GM23338 (cell line): ENCODE data around the gene HIP1.

Experiments
- CREB1 ChIP-seq: fragments of 250-450 bp; sonication (Bioruptor Pico); IDR thresholded peaks from 2 replicates; pipeline ENCODE4 v1.5.0; 2020; ENCODE audit warnings: low read depth, mild to moderate bottlenecking, moderate library complexity
- CTCF ChIP-seq, 2 experiments: fragments of 200-600 bp in 1 of 2; sonication (generic) in 1 of 2; conservative IDR thresholded peaks; 2 replicates each; pipeline versions ENCODE4 v1.5.1 to v1.6.1; 2016 to 2017; ENCODE audit warnings: antibody characterized with exemption in 2 of 2, low read depth in 2 of 2, mild to moderate bottlenecking in 2 of 2, moderate library complexity in 1 of 2
- EZH2 ChIP-seq: fragments of 200-600 bp; sonication (generic); IDR thresholded peaks from one replicate; pipeline ENCODE4 v1.8.0; 2017; ENCODE audit warnings: antibody characterized with exemption, mild to moderate bottlenecking, low read depth; ENCODE audit not compliant: unreplicated experiment
- EZH2phosphoT487 ChIP-seq: fragments of 200-600 bp; sonication (generic); IDR thresholded peaks from one replicate; pipeline ENCODE4 v1.8.1; 2018; ENCODE audit warnings: antibody characterized with exemption; ENCODE audit not compliant: unreplicated experiment
- JUNB ChIP-seq: IDR thresholded peaks from one replicate; pipeline ENCODE4 v1.6.1; 2016; ENCODE audit warnings: antibody characterized with exemption; ENCODE audit not compliant: unreplicated experiment
- NANOG ChIP-seq: IDR thresholded peaks from 2 replicates; pipeline ENCODE4 v1.6.1; 2016; ENCODE audit warnings: antibody characterized with exemption, borderline replicate concordance
- POLR2AphosphoS5 ChIP-seq: IDR thresholded peaks from 2 replicates; pipeline ENCODE4 v1.6.1; 2016; ENCODE audit warnings: antibody characterized with exemption, low read depth
- ZNF462 ChIP-seq: fragments of 250-450 bp; sonication (Bioruptor Pico); IDR thresholded peaks from 2 replicates; pipeline ENCODE4 v1.5.0; 2020; ENCODE audit warnings: mild to moderate bottlenecking, moderate library complexity
- TF ChIP-seq, protein P1 (sequence below): IDR thresholded peaks from 2 replicates; pipeline ENCODE4 v1.6.1; 2016; ENCODE audit warnings: antibody characterized with exemption
- TF ChIP-seq, protein P2 (sequence below): IDR thresholded peaks from one replicate; pipeline ENCODE4 v1.6.1; 2018; ENCODE audit warnings: antibody characterized with exemption; ENCODE audit not compliant: unreplicated experiment

- no peak for TF ChIP-seq NANOG
- no peak for TF ChIP-seq CTCF (conservative IDR thresholded peaks at IDR 0.05; ENCODE audit: low read depth in 2 of 2)
- TF ChIP-seq, protein P1, sequence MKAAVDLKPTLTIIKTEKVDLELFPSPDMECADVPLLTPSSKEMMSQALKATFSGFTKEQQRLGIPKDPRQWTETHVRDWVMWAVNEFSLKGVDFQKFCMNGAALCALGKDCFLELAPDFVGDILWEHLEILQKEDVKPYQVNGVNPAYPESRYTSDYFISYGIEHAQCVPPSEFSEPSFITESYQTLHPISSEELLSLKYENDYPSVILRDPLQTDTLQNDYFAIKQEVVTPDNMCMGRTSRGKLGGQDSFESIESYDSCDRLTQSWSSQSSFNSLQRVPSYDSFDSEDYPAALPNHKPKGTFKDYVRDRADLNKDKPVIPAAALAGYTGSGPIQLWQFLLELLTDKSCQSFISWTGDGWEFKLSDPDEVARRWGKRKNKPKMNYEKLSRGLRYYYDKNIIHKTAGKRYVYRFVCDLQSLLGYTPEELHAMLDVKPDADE = no peak
- TF ChIP-seq POLR2AphosphoS5 = no peak
- no peak for TF ChIP-seq JUNB
- no peak for TF ChIP-seq CREB1 (CRISPR knock-in tag)
- TF ChIP-seq EZH2 = no peak
- TF ChIP-seq, protein P2, sequence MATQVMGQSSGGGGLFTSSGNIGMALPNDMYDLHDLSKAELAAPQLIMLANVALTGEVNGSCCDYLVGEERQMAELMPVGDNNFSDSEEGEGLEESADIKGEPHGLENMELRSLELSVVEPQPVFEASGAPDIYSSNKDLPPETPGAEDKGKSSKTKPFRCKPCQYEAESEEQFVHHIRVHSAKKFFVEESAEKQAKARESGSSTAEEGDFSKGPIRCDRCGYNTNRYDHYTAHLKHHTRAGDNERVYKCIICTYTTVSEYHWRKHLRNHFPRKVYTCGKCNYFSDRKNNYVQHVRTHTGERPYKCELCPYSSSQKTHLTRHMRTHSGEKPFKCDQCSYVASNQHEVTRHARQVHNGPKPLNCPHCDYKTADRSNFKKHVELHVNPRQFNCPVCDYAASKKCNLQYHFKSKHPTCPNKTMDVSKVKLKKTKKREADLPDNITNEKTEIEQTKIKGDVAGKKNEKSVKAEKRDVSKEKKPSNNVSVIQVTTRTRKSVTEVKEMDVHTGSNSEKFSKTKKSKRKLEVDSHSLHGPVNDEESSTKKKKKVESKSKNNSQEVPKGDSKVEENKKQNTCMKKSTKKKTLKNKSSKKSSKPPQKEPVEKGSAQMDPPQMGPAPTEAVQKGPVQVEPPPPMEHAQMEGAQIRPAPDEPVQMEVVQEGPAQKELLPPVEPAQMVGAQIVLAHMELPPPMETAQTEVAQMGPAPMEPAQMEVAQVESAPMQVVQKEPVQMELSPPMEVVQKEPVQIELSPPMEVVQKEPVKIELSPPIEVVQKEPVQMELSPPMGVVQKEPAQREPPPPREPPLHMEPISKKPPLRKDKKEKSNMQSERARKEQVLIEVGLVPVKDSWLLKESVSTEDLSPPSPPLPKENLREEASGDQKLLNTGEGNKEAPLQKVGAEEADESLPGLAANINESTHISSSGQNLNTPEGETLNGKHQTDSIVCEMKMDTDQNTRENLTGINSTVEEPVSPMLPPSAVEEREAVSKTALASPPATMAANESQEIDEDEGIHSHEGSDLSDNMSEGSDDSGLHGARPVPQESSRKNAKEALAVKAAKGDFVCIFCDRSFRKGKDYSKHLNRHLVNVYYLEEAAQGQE = no peak
- no peak for TF ChIP-seq EZH2phosphoT487
- TF ChIP-seq ZNF462 (CRISPR knock-in tag) = no peak
Observed at GRCh38 chr7:75732016-75732521, 6.7 kb downstream of the HIP1 start.
